ENCODE measurements around the gene PPFIA1.

DNA sequence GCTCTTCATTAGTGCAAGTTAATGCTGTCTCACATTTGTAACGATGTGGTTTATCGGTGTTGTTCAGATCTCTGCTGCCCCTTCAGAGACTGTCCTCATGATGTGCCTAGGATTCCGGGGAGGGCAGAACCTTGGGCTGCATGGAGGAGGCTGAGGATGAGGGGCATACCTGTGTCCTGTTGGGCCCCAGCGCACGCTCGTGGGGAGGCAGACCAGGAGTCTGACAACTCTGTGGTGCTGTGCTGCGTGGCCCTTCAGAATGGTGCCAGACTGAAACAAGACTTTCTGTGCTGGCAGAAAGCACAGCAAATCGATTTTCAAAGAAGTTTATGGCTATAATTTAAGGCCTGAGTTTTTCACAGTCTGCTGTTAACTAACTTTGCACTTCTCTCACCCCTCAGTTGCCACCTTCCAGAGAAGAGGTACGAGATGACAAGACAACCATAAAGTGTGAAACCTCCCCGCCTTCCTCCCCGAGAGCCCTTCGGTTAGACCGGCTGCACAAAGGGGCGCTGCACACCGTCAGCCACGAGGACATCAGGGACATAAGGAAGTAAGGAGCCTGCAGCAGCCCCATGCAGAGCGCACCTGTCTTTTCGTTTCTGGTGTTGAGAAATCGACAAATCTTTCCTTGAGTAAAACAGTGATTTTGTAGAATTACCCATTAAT is 83.5 kb downstream of the PPFIA1 start:
- TF ChIP-seq, protein P1, sequence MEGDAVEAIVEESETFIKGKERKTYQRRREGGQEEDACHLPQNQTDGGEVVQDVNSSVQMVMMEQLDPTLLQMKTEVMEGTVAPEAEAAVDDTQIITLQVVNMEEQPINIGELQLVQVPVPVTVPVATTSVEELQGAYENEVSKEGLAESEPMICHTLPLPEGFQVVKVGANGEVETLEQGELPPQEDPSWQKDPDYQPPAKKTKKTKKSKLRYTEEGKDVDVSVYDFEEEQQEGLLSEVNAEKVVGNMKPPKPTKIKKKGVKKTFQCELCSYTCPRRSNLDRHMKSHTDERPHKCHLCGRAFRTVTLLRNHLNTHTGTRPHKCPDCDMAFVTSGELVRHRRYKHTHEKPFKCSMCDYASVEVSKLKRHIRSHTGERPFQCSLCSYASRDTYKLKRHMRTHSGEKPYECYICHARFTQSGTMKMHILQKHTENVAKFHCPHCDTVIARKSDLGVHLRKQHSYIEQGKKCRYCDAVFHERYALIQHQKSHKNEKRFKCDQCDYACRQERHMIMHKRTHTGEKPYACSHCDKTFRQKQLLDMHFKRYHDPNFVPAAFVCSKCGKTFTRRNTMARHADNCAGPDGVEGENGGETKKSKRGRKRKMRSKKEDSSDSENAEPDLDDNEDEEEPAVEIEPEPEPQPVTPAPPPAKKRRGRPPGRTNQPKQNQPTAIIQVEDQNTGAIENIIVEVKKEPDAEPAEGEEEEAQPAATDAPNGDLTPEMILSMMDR (IDR thresholded peaks at IDR 0.05; ENCODE audit: low read length): no peak
- TF ChIP-seq EZH2 (optimal IDR thresholded peaks at IDR 0.05; ENCODE audit: low read depth, low read length) (no peak), EZH2phosphoT487 (IDR thresholded peaks at IDR 0.05; ENCODE audit: low read length) (no peak)

Data from MM.1S (cell line).